T-cell (primary cell): ENCODE results near the gene TMEM259. TPM values are rescaled to one million over a fixed set of nuclear protein-coding genes. Genes with fewer than 3 reads are reported as not detected.

Experiments used
- ATAC-seq, 4 experiments: fragments of 200-7000 bp in 3 of 4; fragments of 150-1000 bp in 1 of 4; cut with Tn5 transposase; replicated peaks in 1 of 4; 1 replicate in 3 of 4; 2 replicates in 1 of 4; pipeline ENCODE4 v1.10.0; 2021; ENCODE audit warnings: moderate library complexity in 3 of 4, mild to moderate bottlenecking in 2 of 4, moderate number of reproducible peaks in 1 of 4
- CTCF ChIA-PET, 2 donors: fragments of 300-600 bp; sonication (Branson Sonifier 250); formaldehyde crosslinking; loops; one replicate each; lab custom pipeline; 2022; ENCODE audit warnings: antibody characterized with exemption in 2 of 2; lab: Charles Lee
- POLR2A ChIA-PET, 2 donors: fragments of 300-600 bp; sonication (Branson Sonifier 250); formaldehyde crosslinking; loops; one replicate each; lab custom pipeline; 2022; ENCODE audit warnings: antibody characterized with exemption in 2 of 2; lab: Charles Lee
- DNase-seq, 35 experiments: peaks; one replicate each; pipeline versions ENCODE4 v3.0.0 to v3.0.0-alpha.2; 2013 to 2023
- H3K27ac ChIP-seq: one replicate; pipeline ENCODE4 v1.5.1; 2013; ENCODE audit warnings: low read length
- H3K27me3 ChIP-seq, 2 experiments: replicated peaks in 1 of 2; 1 replicate in 1 of 2; 2 replicates in 1 of 2; pipeline versions ENCODE4 v1.6.1 to v1.7.0; 2013; ENCODE audit warnings: low read length in 1 of 2, mixed read lengths in 1 of 2; ENCODE audit not compliant: control insufficient read depth in 2 of 2, insufficient read depth in 2 of 2; ENCODE audit errors: extremely low read depth in 1 of 2
- H3K36me3 ChIP-seq, 2 donors: 1 replicate in 1 of 2; 2 replicates in 1 of 2; pipeline versions ENCODE4 v1.6.1 to v1.7.0; 2013; ENCODE audit warnings: low read length in 1 of 2; ENCODE audit not compliant: control insufficient read depth in 2 of 2, insufficient read depth in 1 of 2; ENCODE audit errors: extremely low read depth in 1 of 2
- H3K4me1 ChIP-seq, 2 experiments: 1 replicate in 1 of 2; 2 replicates in 1 of 2; pipeline versions ENCODE4 v1.6.1 to v1.7.0; 2013; ENCODE audit warnings: low read length in 2 of 2, mixed read lengths in 1 of 2; ENCODE audit not compliant: insufficient read depth in 2 of 2, control insufficient read depth in 1 of 2; ENCODE audit errors: extremely low read depth in 1 of 2
- H3K4me3 ChIP-seq, 2 donors: 1 replicate in 1 of 2; 2 replicates in 1 of 2; pipeline versions ENCODE4 v1.5.1 to v1.7.0; 2013; ENCODE audit warnings: mild to moderate bottlenecking in 2 of 2, low read length in 1 of 2, moderate library complexity in 1 of 2; ENCODE audit not compliant: control insufficient read depth in 1 of 2; ENCODE audit errors: extremely low read depth in 1 of 2
- H3K9me3 ChIP-seq: 2 replicates; pipeline ENCODE4 v1.7.0; 2013
- H3K27ac Mint-ChIP-seq, 2 donors: one replicate each; pipeline ENCODE4 v1.8.0; 2020 to 2021; ENCODE audit warnings: mild to moderate bottlenecking in 2 of 2, mixed read lengths in 2 of 2
- H3K27me3 Mint-ChIP-seq, 2 donors: one replicate each; pipeline ENCODE4 v1.8.0; 2021 to 2022; ENCODE audit warnings: mixed read lengths in 2 of 2
- H3K36me3 Mint-ChIP-seq: one replicate; pipeline ENCODE4 v1.8.0; 2021; ENCODE audit warnings: mixed read lengths
- H3K4me1 Mint-ChIP-seq, 3 donors: one replicate each; pipeline ENCODE4 v1.8.0; 2020 to 2022; ENCODE audit warnings: mixed read lengths in 3 of 3, mild to moderate bottlenecking in 1 of 3
- H3K4me3 Mint-ChIP-seq, 3 donors: one replicate each; pipeline ENCODE4 v1.8.0; 2020 to 2022; ENCODE audit warnings: mild to moderate bottlenecking in 3 of 3, mixed read lengths in 3 of 3, moderate library complexity in 3 of 3
- H3K9me3 Mint-ChIP-seq, 3 donors: one replicate each; pipeline ENCODE4 v1.8.0; 2020 to 2022; ENCODE audit warnings: mixed read lengths in 3 of 3
- WGBS: methylation state at CpG from one replicate; pipeline ENCODE4 v1.1.5; 2013; ENCODE audit warnings: missing lambda C conversion rate; ENCODE audit not compliant: insufficient coverage; 5-methylcytosine and 5-hydroxymethylcytosine counted together
- total RNA-seq, 35 experiments: library from RNA in 6 of 35; stranded (reverse) in 6 of 35; fragments of 120-200 nt in 1 of 35; gene quantifications; one replicate each; pipeline versions ENCODE4 v1.2.1 to v1.2.4 and lab custom pipeline; 2013 to 2026

The TMEM259 gene
- total RNA-seq, 5 donors from 2014 or later (not counting 1 experiment from before 2014, with no cell fraction given) = 319 to 423 (median 372) TPM

GRCh38 chr19:1066748-1067340, 45.9 kb upstream of the TMEM259 start, which contains the start of gene ARHGAP45:
Gene ARHGAP45, plus strand, starts transcription at chr19:1067167. Its CDS starts 239 bp downstream, at chr19:1067406.
- H3K9me3 ChIP-seq = no peaks in the 10 kb centered on the region
- no peaks in the 10 kb centered on the region for H3K27me3 Mint-ChIP-seq
- peaks cover 14% of the 10 kb centered on the region for H3K36me3 Mint-ChIP-seq
- peaks cover 36 to 45% (median 44%) of the 10 kb centered on the region in 3 donors for H3K4me1 Mint-ChIP-seq
- DNase-seq (peak; percentile 62 to 91 (median 78)), ATAC-seq (peak; percentile 59 to 72 (median 66))
- peaks cover 10 to 37% of the 10 kb centered on the region in 2 donors for H3K36me3 ChIP-seq
- peak within 1 kb of the TSS; percentile 91 to 95 for H3K27ac Mint-ChIP-seq
- peaks cover 31 to 76% of the 10 kb centered on the region in 2 experiments for H3K4me1 ChIP-seq
- no peaks in the 10 kb centered on the region for H3K27me3 ChIP-seq
- POLR2A ChIA-PET = interaction anchor here (0.6 to 2.1 kb wide), 6 partner anchors 9 to 482 kb away, joined by 3 to 17 read pairs (median 4); partner anchors contain the start of gene CIRBP (in 1 of the 2)
- CTCF ChIA-PET = interaction anchor here (0.5 to 1.2 kb wide), 6 partner anchors 9 to 336 kb away, joined by 3 to 16 read pairs (median 4); no protein-coding TSS in a partner anchor
- WGBS = 3% methylated on average over 55 of the region's 61 CpGs
- peak within 1 kb of the TSS; percentile 96 for H3K27ac ChIP-seq
- H3K4me3 Mint-ChIP-seq = peak within 1 kb of the TSS; percentile 89 to 90 (median 90)
- peak within 1 kb of the TSS; percentile 83 to 99 for H3K4me3 ChIP-seq
- H3K9me3 Mint-ChIP-seq = no peaks in the 10 kb centered on the region

DNA sequence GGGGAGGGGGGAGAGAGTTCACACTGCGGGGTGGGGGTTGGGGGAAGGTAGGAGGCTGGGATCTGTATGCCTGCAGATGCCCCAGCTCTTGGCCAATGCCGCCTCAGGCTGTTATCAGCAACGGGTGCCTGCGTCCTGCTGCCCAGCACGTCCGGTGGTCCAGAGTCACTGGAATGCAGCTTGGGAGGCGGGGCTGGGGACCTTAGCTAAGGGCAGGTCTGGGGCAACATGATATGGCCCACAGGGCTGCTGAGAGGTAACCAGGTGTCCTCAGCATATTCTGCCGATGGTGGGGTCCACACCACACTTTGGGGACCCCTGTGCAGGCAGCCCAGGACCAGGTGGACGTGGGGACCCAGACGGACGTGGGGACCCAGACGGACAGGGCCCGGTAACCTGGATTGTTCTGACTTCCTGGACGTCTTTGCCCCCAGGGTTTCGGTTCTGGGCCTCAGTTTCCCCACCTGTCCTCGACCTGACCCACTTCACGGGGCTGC, 45.4 kb upstream of the TMEM259 start:
- ChIA-PET POLR2A (interaction anchor here in 1 of 2 donors (0.6 to 2.1 kb wide), 5 partner anchors 9 to 482 kb away, joined by 3 to 17 read pairs (median 4); partner anchors contain the start of gene CIRBP), CTCF (no interaction called here)
- Histone ChIP-seq H3K36me3 (peaks cover 5 to 33% of the 10 kb centered on the region in 2 donors), H3K27me3 (no peaks in the 10 kb centered on the region), H3K4me1 (peaks cover 27 to 71% of the 10 kb centered on the region in 2 experiments), H3K9me3 (no peaks in the 10 kb centered on the region), H3K27ac (peak overlapping the region; percentile 67), H3K4me3 (peak overlapping the region in 1 of 2 donors; percentile 99)
- peaks cover 32 to 42% (median 41%) of the 10 kb centered on the region in 3 donors for H3K4me1 Mint-ChIP-seq
- H3K9me3 Mint-ChIP-seq = no peaks in the 10 kb centered on the region
- H3K27ac Mint-ChIP-seq = peak overlapping the region in 1 of 2 donors; percentile 82
- peaks cover 10% of the 10 kb centered on the region for H3K36me3 Mint-ChIP-seq
- H3K4me3 Mint-ChIP-seq = peak overlapping the region; percentile 70 to 90 (median 77)
- ATAC-seq = no peak
- WGBS = 60% methylated on average over 16 of the region's 17 CpGs
- no peak for DNase-seq
- no peaks in the 10 kb centered on the region for H3K27me3 Mint-ChIP-seq

DNA sequence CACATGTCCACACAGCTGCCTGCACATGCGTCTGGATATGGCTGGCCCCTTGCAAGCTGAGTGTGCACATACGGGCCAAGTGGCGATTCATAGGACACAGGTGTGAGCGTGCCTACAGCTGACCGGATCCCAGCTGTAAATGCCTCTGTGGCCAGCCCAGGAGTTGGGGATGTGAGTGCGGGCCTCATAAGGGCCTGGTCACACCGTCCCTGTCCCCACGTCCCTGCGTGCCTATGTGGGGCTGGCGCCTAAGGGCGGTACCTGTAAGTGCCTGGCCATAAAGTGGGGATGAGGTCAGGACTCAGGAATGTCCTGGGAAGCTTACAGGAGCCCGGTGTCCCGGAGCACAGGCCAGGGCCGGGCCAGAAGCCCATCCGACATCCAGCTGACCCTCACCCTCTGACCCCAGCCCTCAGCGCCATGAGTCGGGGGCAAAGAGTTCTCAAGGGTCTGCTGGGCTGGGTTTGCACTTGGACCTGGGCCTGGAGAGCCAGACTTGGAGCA, 44.7 kb upstream of the TMEM259 start:
- Mint-ChIP-seq H3K27ac (peak overlapping the region; percentile 61 to 71), H3K36me3 (peaks cover 10% of the 10 kb centered on the region), H3K4me1 (peaks cover 32 to 42% (median 40%) of the 10 kb centered on the region in 3 donors), H3K27me3 (no peaks in the 10 kb centered on the region), H3K9me3 (no peaks in the 10 kb centered on the region), H3K4me3 (peak overlapping the region; percentile 58 to 90 (median 70))
- Histone ChIP-seq H3K4me3 (no peak overlapping the region), H3K36me3 (peaks cover 0 to 29% of the 10 kb centered on the region in 2 donors), H3K9me3 (no peaks in the 10 kb centered on the region), H3K4me1 (peaks cover 21 to 66% of the 10 kb centered on the region in 2 experiments), H3K27ac (no peak overlapping the region), H3K27me3 (no peaks in the 10 kb centered on the region)
- DNase-seq (peak in 1 of 35 experiments; percentile 29), ATAC-seq (no peak)
- ChIA-PET CTCF (interaction anchor here in 1 of 2 donors (1.1 kb wide), 1 partner anchor 25 kb away, joined by 3 read pairs; no protein-coding TSS in a partner anchor), POLR2A (interaction anchor here in 1 of 2 donors (1.3 kb wide), 1 partner anchor 10 kb away, joined by 5 read pairs; no protein-coding TSS in a partner anchor)
- 94% methylated on average over 17 of the region's 17 CpGs for WGBS

DNA sequence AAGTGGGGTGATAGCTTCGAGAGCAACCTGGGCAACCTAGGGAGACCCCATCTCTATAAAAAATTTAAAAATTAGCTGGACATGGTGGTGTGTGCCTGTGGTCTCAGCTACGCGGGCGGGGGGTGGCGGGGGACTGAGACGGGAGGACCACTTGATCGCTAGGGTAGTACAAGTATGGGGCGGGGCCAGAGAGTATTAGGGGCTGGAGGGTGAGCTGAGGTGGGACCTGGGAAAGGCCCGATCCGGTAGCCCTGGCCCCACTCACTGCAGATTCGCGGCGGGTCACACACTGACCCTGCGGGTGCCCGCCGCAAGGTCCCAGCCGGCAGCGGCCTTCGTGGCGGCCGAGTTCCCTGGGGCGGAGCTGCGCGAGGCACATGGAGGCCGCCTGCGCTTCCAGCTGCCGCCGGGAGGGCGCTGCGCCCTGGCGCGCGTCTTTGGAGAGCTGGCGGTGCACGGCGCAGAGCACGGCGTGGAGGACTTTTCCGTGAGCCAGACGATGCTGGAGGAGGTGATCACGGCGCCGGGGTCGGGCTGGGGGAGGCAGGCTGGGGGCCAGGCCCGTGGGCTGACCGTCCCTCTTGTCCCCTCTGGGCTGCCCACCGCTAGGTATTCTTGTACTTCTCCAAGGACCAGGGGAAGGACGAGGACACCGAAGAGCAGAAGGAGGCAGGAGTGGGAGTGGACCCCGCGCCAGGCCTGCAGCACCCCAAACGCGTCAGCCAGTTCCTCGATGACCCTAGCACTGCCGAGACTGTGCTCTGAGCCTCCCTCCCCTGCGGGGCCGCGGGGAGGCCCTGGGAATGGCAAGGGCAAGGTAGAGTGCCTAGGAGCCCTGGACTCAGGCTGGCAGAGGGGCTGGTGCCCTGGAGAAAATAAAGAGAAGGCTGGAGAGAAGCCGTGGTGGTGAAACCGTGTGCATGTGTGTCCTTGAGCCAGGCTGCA, 44.0 kb upstream of the TMEM259 start:
- WGBS = 13% methylated on average over 48 of the region's 60 CpGs
- H3K36me3 Mint-ChIP-seq = peaks cover 10% of the 10 kb centered on the region
- H3K9me3 ChIP-seq = no peaks in the 10 kb centered on the region
- no peaks in the 10 kb centered on the region for H3K27me3 ChIP-seq
- peak overlapping the region; percentile 67 to 90 (median 70) for H3K4me3 Mint-ChIP-seq
- ATAC-seq (peak; percentile 26 to 36 (median 30)), DNase-seq (peak in 32 of 35 experiments; percentile 50 to 87 (median 66))
- H3K27ac Mint-ChIP-seq = peak overlapping the region; percentile 61 to 86
- H3K4me1 Mint-ChIP-seq = peaks cover 32 to 37% (median 37%) of the 10 kb centered on the region in 3 donors
- H3K27ac ChIP-seq = no peak overlapping the region
- H3K27me3 Mint-ChIP-seq = no peaks in the 10 kb centered on the region
- H3K4me3 ChIP-seq = peak overlapping the region in 1 of 2 donors; percentile 18
- H3K4me1 ChIP-seq = peaks cover 17 to 59% of the 10 kb centered on the region in 2 experiments
- CTCF ChIA-PET = interaction anchor here (1.1 to 1.4 kb wide), 4 partner anchors 10 to 139 kb away, joined by 3 to 11 read pairs (median 3); partner anchors contain the start of gene ABCA7 (in 1 of the 2)
- H3K9me3 Mint-ChIP-seq = no peaks in the 10 kb centered on the region
- POLR2A ChIA-PET = interaction anchor here (0.5 to 0.8 kb wide), 6 partner anchors 10 to 64 kb away, joined by 3 to 10 read pairs (median 6); no protein-coding TSS in a partner anchor
- H3K36me3 ChIP-seq = peaks cover 0 to 22% of the 10 kb centered on the region in 2 donors

- no peaks in the 10 kb centered on the region for H3K27me3 Mint-ChIP-seq
- DNase-seq = no peak
- Histone ChIP-seq H3K4me3 (no peak overlapping the region), H3K27ac (no peak overlapping the region), H3K36me3 (peaks cover 0 to 14% of the 10 kb centered on the region in 2 donors), H3K9me3 (no peaks in the 10 kb centered on the region), H3K4me1 (peaks cover 13 to 50% of the 10 kb centered on the region in 2 experiments), H3K27me3 (no peaks in the 10 kb centered on the region)
- peak overlapping the region in 1 of 2 donors; percentile 16 for H3K27ac Mint-ChIP-seq
- H3K4me1 Mint-ChIP-seq = peaks cover 27 to 33% (median 31%) of the 10 kb centered on the region in 3 donors
- ATAC-seq = no peak
- peak overlapping the region in 1 of 3 donors; percentile 90 for H3K4me3 Mint-ChIP-seq
- H3K9me3 Mint-ChIP-seq = no peaks in the 10 kb centered on the region
- ChIA-PET POLR2A (interaction anchor here (0.6 to 0.8 kb wide), 5 partner anchors 11 to 65 kb away, joined by 3 to 10 read pairs (median 4); no protein-coding TSS in a partner anchor), CTCF (interaction anchor here (1.1 to 1.4 kb wide), 4 partner anchors 11 to 140 kb away, joined by 3 to 11 read pairs (median 3); partner anchors contain the start of gene ABCA7 (in 1 of the 2))
- 97% methylated on average over 25 of the region's 37 CpGs for WGBS
- H3K36me3 Mint-ChIP-seq = peaks cover 7% of the 10 kb centered on the region
Measured at GRCh38 chr19:1063909-1064660, 43.2 kb upstream of the TMEM259 start.
